IMR-90 (cell line): ENCODE measurements around the gene DERA.

ENCODE experiments used
- BHLHE40 ChIP-seq: fragments of 150-350 bp; IDR thresholded peaks from 2 replicates; pipeline ENCODE4 v1.6.1; 2016; ENCODE audit warnings: mild to moderate bottlenecking, low read depth, low read length
- CEBPB ChIP-seq: IDR thresholded peaks from 2 replicates; pipeline ENCODE4 v1.6.1; 2012; ENCODE audit warnings: low read depth, low read length, improper control_type of control experiment
- CHD1 ChIP-seq: IDR thresholded peaks from 2 replicates; pipeline ENCODE4 v1.6.1; 2012; ENCODE audit warnings: low read depth, low read length, improper control_type of control experiment
- CTCF ChIP-seq: conservative IDR thresholded peaks from 2 replicates; pipeline ENCODE4 v1.5.1; 2012; ENCODE audit warnings: mild to moderate bottlenecking, low read depth, low read length, improper control_type of control experiment
- FOS ChIP-seq: fragments of 150-350 bp; IDR thresholded peaks from 2 replicates; pipeline ENCODE4 v1.6.1; 2016; ENCODE audit warnings: low read depth, low read length
- MXI1 ChIP-seq: IDR thresholded peaks from 2 replicates; pipeline ENCODE4 v1.6.1; 2012; ENCODE audit warnings: low read depth, mild to moderate bottlenecking, low read length, moderate library complexity, borderline replicate concordance
- NFE2L2 ChIP-seq: fragments of 150-350 bp; IDR thresholded peaks from 2 replicates; pipeline ENCODE4 v1.6.1; 2016; ENCODE audit warnings: low read depth, mild to moderate bottlenecking, low read length
- POLR2A ChIP-seq: IDR thresholded peaks from 2 replicates; pipeline ENCODE4 v1.6.1; 2012; ENCODE audit warnings: mild to moderate bottlenecking, low read depth, low read length
- RAD21 ChIP-seq: IDR thresholded peaks from 2 replicates; pipeline ENCODE4 v1.6.1; 2012; ENCODE audit warnings: low read length, improper control_type of control experiment
- RCOR1 ChIP-seq: IDR thresholded peaks from 2 replicates; pipeline ENCODE4 v1.6.1; 2012; ENCODE audit warnings: mild to moderate bottlenecking, low read length, improper control_type of control experiment; ENCODE audit not compliant: insufficient replicate concordance
- RFX5 ChIP-seq: IDR thresholded peaks from 2 replicates; pipeline ENCODE4 v1.8.0; 2012; ENCODE audit warnings: low read depth, mild to moderate bottlenecking, low read length, moderate library complexity
- SMC3 ChIP-seq: fragments of 150-350 bp; IDR thresholded peaks from 2 replicates; pipeline ENCODE4 v1.6.1; 2016; ENCODE audit warnings: low read depth, mild to moderate bottlenecking, antibody characterized with exemption, low read length, moderate library complexity
- USF2 ChIP-seq: fragments of 150-350 bp; IDR thresholded peaks from 2 replicates; pipeline ENCODE4 v1.6.1; 2017; ENCODE audit warnings: mild to moderate bottlenecking, antibody characterized with exemption, low read length, low read depth

- TF ChIP-seq CTCF (no peak), MXI1 (no peak), RAD21 (no peak), POLR2A (no peak), BHLHE40 (no peak), CEBPB (no peak), USF2 (no peak), RFX5 (no peak), SMC3 (no peak), NFE2L2 (no peak), CHD1 (no peak), FOS (no peak), RCOR1 (no peak)
Measured at GRCh38 chr12:15984097-15984800, 73.1 kb downstream of the DERA start.
